ENCODE data around the gene COMMD2.

GRCh38 chr3:149763565-149764195, 11.4 kb upstream of the COMMD2 start:
- TF ChIP-seq CTCF (IDR thresholded peaks at IDR 0.05; ENCODE audit: low read depth, low read length, poor library complexity, severe bottlenecking), result no peak
- TF ChIP-seq EZH2phosphoT487 (IDR thresholded peaks at IDR 0.05; ENCODE audit: borderline replicate concordance, low read length), result no peak

Measured in DOHH2 (cell line).